ENCODE measurements around the gene HEYL. TPM values are rescaled to one million over a fixed set of nuclear protein-coding genes. Genes with fewer than 3 reads are reported as not detected.

HEYL gene
- total and polyA plus RNA-seq, 2 donors (not counting 1 experiment from before 2014, with no cell fraction given), result 1.3 TPM; not detected in 1

DNA sequence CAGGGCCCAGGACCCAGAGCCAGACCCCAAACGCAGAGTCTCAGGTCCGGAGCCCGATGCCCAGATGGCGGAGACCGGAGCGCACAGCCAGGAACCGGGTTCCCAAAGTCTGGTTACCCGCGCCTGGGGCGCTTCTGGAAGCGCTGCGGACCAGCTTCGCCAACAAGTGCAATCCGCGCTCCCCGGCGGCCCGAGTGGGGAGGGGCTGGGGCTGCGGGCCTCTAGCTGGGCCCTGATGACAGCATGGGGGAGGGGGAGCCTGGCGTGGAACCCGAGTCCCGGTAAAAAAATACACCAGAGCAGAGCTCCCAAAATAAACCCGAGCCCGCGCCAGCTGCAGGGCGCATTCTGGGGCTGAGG lies 32.0 kb upstream of the HEYL start:
- Histone ChIP-seq H3K4me3 (replicated peaks in 1 of 4; ENCODE audit: control extremely low read depth in 1 of 4, insufficient read depth in 1 of 4, low read depth in 3 of 4, low read length in 4 of 4) (peak overlapping the region in 1 of 4 experiments; percentile 45), H3K9ac (ENCODE audit: insufficient read depth, low read length) (no peak overlapping the region), H3K27me3 (ENCODE audit: control insufficient read depth, insufficient read depth, low read length) (peaks cover 29% of the 10 kb centered on the region), H3K79me2 (ENCODE audit: control insufficient read depth, insufficient read depth, low read length) (no peaks in the 10 kb centered on the region), H3K27ac (ENCODE audit: insufficient read depth, low read length) (no peak overlapping the region), H4K20me1 (ENCODE audit: control insufficient read depth, extremely low read depth, insufficient read depth, low read length) (no peaks in the 10 kb centered on the region), H3K4me1 (ENCODE audit: control insufficient read depth, extremely low read depth, insufficient read depth, low read length) (no peaks in the 10 kb centered on the region), H3K4me2 (ENCODE audit: extremely low read depth, insufficient read depth, low read length) (peak overlapping the region; percentile 72), H3K9me3 (ENCODE audit: control insufficient read depth, insufficient read depth, low read depth, low read length) (no peaks in the 10 kb centered on the region), H3K36me3 (ENCODE audit: control insufficient read depth, insufficient read depth, low read length) (no peaks in the 10 kb centered on the region), H2AFZ (ENCODE audit: low read length) (no peak overlapping the region)
- peak; percentile 24 for TF ChIP-seq EZH2 (IDR thresholded peaks at IDR 0.05; ENCODE audit: low read length, missing control alignments)
- TF ChIP-seq, protein P1, sequence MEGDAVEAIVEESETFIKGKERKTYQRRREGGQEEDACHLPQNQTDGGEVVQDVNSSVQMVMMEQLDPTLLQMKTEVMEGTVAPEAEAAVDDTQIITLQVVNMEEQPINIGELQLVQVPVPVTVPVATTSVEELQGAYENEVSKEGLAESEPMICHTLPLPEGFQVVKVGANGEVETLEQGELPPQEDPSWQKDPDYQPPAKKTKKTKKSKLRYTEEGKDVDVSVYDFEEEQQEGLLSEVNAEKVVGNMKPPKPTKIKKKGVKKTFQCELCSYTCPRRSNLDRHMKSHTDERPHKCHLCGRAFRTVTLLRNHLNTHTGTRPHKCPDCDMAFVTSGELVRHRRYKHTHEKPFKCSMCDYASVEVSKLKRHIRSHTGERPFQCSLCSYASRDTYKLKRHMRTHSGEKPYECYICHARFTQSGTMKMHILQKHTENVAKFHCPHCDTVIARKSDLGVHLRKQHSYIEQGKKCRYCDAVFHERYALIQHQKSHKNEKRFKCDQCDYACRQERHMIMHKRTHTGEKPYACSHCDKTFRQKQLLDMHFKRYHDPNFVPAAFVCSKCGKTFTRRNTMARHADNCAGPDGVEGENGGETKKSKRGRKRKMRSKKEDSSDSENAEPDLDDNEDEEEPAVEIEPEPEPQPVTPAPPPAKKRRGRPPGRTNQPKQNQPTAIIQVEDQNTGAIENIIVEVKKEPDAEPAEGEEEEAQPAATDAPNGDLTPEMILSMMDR (conservative IDR thresholded peaks at IDR 0.05 in 1 of 2, IDR thresholded peaks at IDR 0.05 in 1 of 2; ENCODE audit: low read depth in 1 of 2, low read length in 2 of 2), result no peak
- no peak for DNase-seq (ENCODE audit: low read depth in 2 of 2)

DNA sequence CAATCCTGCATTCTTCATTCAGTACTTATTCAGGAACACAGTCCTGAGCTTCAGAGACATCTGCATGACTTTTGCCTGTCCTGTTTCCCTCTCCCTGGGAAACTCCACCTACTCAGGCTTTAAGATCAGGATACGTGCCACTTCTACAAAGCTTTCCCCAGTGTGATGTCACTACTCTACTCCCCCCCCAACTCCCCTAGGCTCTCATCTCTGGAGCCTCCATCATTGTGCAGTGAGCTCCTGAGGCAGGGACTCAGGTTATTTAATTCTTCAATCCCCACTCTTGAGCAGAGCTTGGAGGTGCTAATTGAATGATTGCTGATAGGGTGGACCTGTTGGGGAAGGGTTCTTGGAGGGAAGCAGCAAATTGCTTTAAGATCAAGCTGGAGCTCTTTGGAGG lies 31.2 kb upstream of the HEYL start:
- no peaks in the 10 kb centered on the region for H3K36me3 ChIP-seq (ENCODE audit: control insufficient read depth, insufficient read depth, low read length)
- no peak overlapping the region for H3K4me3 ChIP-seq (replicated peaks in 1 of 4; ENCODE audit: control extremely low read depth in 1 of 4, insufficient read depth in 1 of 4, low read depth in 3 of 4, low read length in 4 of 4)
- no peak for DNase-seq (ENCODE audit: low read depth in 2 of 2)
- no peaks in the 10 kb centered on the region for H4K20me1 ChIP-seq (ENCODE audit: control insufficient read depth, extremely low read depth, insufficient read depth, low read length)
- no peak overlapping the region for H3K4me2 ChIP-seq (ENCODE audit: extremely low read depth, insufficient read depth, low read length)
- no peaks in the 10 kb centered on the region for H3K9me3 ChIP-seq (ENCODE audit: control insufficient read depth, insufficient read depth, low read depth, low read length)
- no peak overlapping the region for H3K27ac ChIP-seq (ENCODE audit: insufficient read depth, low read length)
- H3K9ac ChIP-seq (ENCODE audit: insufficient read depth, low read length), result no peak overlapping the region
- peaks cover 29% of the 10 kb centered on the region for H3K27me3 ChIP-seq (ENCODE audit: control insufficient read depth, insufficient read depth, low read length)
- no peaks in the 10 kb centered on the region for H3K79me2 ChIP-seq (ENCODE audit: control insufficient read depth, insufficient read depth, low read length)
- no peak overlapping the region for H2AFZ ChIP-seq (ENCODE audit: low read length)
- no peaks in the 10 kb centered on the region for H3K4me1 ChIP-seq (ENCODE audit: control insufficient read depth, extremely low read depth, insufficient read depth, low read length)
- TF ChIP-seq EZH2 (IDR thresholded peaks at IDR 0.05; ENCODE audit: low read length, missing control alignments), result no peak
- TF ChIP-seq, protein P1 (conservative IDR thresholded peaks at IDR 0.05 in 1 of 2, IDR thresholded peaks at IDR 0.05 in 1 of 2; ENCODE audit: low read depth in 1 of 2, low read length in 2 of 2), result no peak

DNA sequence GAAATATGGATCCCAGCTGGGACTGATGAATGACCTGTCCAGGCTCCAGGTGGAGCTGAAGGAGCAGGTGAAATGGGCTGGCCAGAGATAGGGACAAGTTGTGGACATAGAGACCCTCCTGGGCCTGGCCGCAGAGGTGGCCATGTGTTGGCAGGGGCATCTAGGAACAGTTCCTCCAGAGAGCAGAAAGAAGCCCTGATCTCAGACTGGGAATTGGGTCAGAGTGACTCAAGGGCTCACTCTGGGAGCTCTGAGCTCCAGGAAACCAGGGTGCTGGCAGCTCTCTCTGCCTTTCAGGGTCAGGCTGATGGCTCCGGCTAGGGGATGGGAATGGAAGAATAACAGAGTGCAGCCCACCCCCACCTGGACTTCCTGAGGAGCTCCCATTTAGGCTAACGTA lies 29.5 kb upstream of the HEYL start:
- Histone ChIP-seq H3K79me2 (ENCODE audit: control insufficient read depth, insufficient read depth, low read length) (no peaks in the 10 kb centered on the region), H3K9me3 (ENCODE audit: control insufficient read depth, insufficient read depth, low read depth, low read length) (no peaks in the 10 kb centered on the region), H3K9ac (ENCODE audit: insufficient read depth, low read length) (no peak overlapping the region), H3K27ac (ENCODE audit: insufficient read depth, low read length) (no peak overlapping the region), H4K20me1 (ENCODE audit: control insufficient read depth, extremely low read depth, insufficient read depth, low read length) (no peaks in the 10 kb centered on the region), H3K36me3 (ENCODE audit: control insufficient read depth, insufficient read depth, low read length) (no peaks in the 10 kb centered on the region), H3K27me3 (ENCODE audit: control insufficient read depth, insufficient read depth, low read length) (peaks cover 29% of the 10 kb centered on the region), H3K4me2 (ENCODE audit: extremely low read depth, insufficient read depth, low read length) (no peak overlapping the region), H3K4me3 (replicated peaks in 1 of 4; ENCODE audit: control extremely low read depth in 1 of 4, insufficient read depth in 1 of 4, low read depth in 3 of 4, low read length in 4 of 4) (no peak overlapping the region), H2AFZ (ENCODE audit: low read length) (no peak overlapping the region), H3K4me1 (ENCODE audit: control insufficient read depth, extremely low read depth, insufficient read depth, low read length) (no peaks in the 10 kb centered on the region)
- no peak for TF ChIP-seq EZH2 (IDR thresholded peaks at IDR 0.05; ENCODE audit: low read length, missing control alignments)
- TF ChIP-seq, protein P1 (conservative IDR thresholded peaks at IDR 0.05 in 1 of 2, IDR thresholded peaks at IDR 0.05 in 1 of 2; ENCODE audit: low read depth in 1 of 2, low read length in 2 of 2), result no peak
- no peak for DNase-seq (ENCODE audit: low read depth in 2 of 2)

All from fibroblast of lung (primary cell).